HG03060 (cell line): ENCODE measurements around the gene VENTX.

Experiments
- ATAC-seq: cut with Tn5 transposase; IDR thresholded peaks from one replicate; pipeline ENCODE4 v1.9.1; 2021; ENCODE audit warnings: low read depth, moderate number of reproducible peaks; ENCODE audit not compliant: unreplicated experiment

VENTX gene

GRCh38 chr10:133270773-133271297 is 33.2 kb downstream of the VENTX start:
- ATAC-seq = no peak

DNA sequence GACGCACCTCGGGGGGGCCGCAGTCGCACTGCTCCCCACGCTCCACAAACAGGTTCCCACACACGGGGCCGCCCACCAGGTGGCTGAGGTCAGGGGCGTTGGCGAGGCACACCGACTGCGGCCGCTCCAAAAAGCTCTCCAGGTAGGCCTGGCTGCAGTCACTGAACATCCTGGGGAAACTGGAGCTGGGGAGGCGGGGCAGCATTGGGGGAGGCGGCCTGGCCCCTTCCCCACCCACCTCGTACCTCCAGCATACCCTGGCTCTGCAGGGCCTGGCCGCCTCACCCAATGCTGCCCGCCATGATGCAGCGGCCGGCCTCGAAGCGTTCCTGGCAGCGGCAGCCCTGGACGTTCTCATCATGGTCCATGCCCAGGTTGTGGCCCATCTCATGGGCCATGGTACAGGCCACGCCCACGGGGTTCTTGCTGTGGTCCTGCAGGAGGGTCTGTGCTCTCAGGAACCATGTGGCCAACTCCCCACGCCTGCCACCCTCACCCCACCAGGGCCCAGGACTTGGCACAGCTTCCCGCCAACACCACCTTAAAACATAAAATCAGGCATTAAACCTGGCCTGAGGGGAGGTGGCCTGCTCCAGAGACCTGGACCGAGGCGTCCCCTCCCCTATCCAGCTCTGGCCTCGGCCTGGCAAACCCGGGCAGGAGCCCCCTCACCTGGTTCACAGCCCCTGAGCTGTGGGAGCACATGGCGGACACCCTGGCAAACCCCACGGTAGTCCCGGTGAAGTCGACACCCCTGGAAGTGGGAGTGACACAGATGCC is 34.1 kb downstream of the VENTX start:
- no peak for ATAC-seq

GRCh38 chr10:133272301-133272963 is 34.8 kb downstream of the VENTX start:
- ATAC-seq = no peak

DNA sequence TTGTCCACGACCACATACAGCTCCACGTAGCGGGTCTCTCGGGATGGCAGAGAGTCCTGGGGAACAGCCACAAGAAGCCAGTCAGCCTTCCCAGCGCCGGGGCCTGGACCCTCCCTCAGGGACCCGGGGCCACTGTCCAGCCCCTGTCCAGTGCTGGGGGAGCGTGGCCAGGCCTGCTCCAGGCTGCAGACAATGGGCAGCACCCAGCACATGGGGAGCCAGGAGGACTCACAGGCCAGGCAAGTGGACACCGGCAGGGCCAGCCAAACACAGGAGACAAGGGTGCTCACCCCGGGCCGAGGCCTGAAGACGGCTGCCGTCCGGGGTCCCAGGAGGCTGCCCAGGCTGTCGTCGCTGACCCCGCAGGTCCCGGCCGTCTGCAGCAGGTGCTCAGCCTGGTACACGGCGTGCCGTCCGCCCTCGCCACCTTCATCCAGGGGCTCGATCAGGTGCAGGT is 35.3 kb downstream of the VENTX start:
- ATAC-seq = no peak

DNA sequence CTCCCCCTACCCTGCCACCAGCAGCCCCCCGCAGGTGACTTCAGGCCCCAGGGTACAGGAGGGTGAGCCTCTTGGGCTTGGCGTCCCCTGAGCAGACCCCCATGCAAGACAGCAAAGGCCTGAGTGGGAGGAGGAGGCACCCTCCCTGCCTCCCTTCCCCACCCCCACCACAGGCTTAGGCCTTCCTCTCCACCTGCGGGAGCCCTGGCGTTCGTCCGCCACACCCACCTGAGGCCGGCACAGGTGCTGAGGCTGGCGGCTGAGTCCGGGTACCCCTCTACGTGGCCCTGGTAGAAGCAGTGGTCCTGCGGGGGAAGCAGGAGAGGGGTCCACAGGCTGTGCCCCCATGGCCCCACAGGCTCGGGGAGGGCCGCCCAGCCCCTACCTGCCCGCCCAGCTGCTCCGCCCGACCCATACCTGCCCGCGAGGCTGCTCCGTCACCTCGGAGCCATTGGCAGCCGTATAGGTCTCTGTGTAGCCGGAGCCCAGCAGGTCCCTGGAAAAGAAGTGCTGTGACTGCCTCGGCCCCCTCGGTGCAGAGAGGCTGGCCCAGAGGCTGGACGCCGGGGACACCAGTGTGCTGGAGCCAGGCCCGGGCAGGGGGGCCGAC is 36.0 kb downstream of the VENTX start:
- no peak for ATAC-seq

- peak; percentile 41 for ATAC-seq
Measured at GRCh38 chr10:133274751-133275683, 37.4 kb downstream of the VENTX start.

DNA sequence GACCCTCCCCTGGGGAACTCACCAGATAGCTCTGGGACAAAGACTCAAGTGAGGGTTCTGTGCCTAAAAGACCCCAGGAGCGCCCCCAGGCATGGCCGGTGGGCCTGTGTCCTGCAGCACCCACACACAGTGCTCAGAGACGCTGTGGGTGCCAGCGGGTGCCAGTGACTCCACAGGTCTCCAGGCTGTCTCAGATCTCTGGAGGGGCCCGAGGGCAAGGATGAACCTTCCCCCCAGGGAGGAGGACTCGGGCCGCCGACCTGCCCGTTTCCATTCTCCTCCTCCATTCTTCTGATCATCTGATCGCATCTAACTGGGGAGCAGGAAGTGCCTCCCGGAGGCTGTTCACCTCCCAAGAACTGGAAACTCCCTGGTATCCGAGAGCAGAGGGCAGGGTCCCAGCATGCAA is 38.0 kb downstream of the VENTX start:
- ATAC-seq = no peak

DNA sequence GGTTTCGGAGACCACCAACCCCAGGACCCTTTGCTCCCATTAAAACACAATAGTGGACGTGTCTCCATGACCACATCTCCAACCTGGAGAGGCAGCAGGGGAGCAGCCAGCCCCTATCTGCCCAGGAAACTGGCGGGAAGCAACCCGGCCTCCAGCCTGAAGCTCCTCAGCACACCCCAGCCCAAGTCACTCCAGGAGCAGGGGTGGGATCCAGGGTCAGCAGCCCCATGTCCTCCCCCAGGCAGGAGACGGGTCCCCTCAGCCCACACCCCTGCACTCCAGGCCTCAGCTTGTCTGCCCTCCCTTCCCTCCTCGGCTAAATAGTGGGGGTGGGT is 38.4 kb downstream of the VENTX start:
- no peak for ATAC-seq

DNA sequence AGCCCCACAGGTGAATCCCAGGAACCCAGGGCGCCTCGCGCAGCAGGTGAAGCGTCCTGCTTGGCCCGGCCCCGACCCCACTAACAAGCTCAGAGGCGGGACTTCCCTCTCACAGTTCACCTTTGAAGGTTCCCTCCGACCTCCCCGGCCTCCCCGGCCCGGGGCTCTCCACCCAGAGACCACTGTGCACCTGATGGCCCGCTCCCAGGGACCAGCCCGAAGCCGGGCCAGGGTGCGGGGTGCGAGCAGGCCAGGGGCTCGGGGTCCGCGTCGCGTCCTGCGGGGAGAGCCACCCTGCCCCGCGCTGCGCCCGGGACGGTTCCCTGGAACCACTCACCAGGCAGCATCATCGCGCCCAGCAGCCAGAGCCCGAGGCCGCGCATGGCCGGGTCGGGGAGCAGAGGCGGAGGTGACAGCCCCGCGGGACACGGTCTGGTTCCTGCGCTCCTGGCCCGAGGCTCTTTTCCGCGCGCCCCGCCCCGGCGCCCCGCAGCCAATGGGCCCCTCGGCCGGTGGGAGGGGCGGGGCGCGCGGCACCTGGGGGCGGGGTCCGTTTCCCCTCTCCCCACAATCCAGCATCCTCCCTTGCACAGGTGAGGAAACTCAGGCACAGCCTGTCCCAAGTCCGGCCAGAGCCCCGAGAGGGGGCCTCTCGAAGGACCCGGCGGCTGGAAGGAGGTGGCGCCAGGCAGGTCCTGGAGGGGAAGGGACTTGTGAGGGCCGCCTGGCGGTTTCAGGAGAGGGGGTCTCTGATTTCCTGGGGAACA is 39.0 kb downstream of the VENTX start, which contains the start of gene ADAM8:
ADAM8 (minus strand) TSS at position 434 of the 767 bp plus-strand sequence; CDS start at position 383, 51 bp downstream.
- ATAC-seq = no peak

DNA sequence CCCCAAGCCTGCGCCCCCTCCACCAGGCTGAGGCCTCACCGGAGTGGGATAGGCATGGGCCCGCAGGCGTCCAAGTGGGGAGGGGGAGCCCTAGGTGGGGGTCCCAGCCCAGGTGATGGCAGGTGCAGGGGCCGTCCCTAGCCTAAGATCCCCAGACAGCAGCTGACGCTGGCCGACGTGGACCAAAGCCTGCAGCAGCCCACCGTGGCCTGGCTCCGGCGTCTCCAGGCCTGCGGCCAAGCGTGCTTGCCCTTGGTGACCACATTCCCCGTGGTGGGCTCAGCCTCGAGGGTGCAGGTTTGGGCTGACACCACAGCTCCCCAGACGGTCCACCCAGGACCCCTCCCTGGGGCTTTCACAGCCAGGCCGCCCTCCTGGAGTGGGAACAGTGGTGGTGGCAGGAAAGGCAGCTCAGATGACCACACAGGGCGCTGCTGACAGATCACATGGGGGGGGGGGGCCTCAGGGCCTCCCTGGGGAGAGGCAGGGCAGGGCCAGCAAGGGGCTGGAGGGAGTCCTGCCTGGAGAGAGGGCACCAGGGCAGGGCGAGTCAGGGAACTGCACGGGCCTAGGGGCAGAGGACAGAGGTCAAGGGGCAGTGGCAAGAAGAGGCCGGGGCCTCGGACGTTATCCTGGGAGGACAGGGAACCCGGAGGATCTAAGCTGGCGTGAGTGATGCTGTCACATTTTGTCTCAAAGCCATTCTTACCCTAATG is 39.8 kb downstream of the VENTX start:
- ATAC-seq = no peak

- no peak for ATAC-seq
Measured at GRCh38 chr10:133277993-133278576, 40.4 kb downstream of the VENTX start.

DNA sequence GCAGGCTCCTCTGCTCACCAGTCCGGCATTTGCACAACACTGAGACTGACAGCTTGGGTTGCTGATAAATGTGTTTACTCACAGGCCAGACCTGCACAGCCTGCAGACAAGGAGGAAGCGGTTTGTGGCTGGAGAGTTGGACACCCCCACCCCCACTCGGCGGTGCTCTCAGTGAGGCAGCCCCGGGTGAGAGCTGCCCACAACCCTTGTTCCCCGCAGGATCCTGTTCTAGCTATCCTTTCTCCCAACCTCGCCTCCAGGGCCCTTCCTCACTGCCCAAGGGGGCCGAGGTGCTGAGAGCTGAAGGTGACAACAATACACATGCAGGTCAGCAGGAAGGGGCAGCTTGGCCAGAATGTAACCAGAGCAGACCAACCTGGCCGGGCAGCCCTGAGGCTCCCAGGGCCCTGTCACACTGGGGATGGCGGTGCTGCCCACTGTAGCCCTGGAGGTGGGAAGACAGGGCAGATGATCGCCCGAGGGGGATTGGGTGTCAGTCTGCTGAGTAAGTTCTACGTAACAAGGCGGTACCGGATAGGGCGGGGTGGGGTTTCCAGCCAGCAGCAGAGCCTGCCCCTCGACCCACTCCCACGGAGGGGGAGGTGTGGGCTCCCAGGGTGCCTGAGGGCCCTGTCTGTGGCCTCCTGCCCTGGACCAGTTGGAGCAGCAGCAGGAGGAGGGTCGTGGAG is 41.1 kb downstream of the VENTX start:
- no peak for ATAC-seq

DNA sequence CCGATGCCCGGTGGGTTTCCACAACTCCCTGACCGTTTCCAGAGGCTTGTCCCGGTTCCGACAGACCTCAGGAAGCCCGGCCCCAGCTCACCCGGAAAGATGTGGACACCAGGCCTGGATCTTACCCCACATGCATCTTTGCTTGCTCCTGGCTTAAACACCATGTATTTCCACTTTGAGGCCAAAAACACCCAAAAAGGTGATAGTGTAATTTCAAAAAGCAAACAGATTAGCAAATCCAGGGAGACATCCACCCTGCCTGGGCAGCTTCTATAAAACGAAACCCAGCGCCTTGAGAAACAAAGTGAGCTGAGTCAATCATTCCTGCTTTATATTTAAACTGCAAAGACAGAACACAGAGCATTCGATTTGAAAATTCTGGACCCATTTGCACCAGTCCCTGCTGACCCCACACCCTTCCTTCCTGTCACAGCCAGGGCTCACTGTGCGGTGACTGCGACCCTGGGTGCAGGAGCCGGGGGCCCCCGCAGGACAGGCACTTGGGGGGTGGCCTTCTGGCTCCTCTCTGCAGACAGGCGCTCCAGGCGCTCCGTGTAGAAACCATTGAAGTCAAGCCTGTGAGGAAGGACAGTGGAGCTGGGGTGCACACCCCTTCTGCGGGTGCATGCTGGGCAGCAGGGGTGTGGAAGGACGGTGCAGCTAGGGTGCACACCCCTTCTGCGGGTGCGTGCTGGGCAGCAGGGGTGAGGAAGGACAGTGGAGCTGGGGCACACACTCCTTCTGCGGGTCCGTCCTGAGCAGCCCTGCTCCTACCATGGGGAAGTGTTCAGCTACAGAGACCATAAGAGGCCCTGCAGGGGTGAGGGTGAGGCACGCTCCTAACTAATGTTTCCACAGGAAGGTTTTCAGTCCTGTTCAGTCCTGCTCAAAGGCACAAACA is 41.9 kb downstream of the VENTX start:
- ATAC-seq = no peak

- ATAC-seq = no peak
Measured at GRCh38 chr10:133280391-133281059, 42.9 kb downstream of the VENTX start.

GRCh38 chr10:133281084-133281483 is 43.4 kb downstream of the VENTX start:
- no peak for ATAC-seq

DNA sequence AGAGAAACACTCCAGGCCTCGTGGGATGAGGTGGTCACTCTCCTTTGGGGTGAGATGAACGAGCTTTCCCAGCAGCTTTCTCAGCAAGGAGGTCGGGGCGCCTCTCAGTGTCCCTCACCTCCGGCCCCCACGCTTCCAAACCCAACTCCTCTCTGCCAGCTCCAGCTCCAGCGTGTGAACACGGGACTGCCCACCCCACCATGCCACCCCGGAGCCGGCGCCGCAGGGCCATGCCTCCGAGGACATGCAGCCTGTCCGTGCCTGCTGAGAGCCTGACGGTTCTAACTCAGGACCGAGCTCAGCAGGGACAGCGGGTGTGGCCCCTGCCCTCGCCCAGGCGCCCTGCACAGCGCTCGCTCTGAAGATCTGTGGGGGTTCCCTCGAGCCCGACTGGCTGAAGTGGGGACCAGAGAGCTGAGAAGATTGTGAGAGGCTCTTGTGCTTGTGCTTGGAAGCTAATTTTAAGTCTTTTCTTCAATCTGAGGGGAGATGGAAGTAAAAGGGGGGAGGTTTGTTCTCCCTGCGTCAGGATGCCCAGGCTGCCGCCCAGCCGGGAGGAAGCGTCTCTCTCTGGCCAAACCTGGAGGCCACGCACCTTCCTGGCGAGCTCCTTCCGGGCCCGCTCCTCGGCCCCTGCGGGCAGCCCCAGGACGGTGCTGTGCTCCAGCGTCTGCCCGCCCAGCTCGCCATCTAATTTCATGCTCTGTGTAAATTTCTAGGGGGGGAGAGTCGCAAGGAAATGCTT is 44.1 kb downstream of the VENTX start:
- ATAC-seq = no peak
